ENCODE measurements around the gene CTCFL. TPM values are rescaled to one million over a fixed set of nuclear protein-coding genes. Genes with fewer than 3 reads are reported as not detected.
"Not testable (repeated sequence)": the region's sequence is repeated elsewhere in the genome, so short reads cannot be mapped to it uniquely, and the experiment has no call there.

CTCFL gene
- total and polyA plus RNA-seq, 7 donors: 0.36 TPM; not detected in 6

- intact Hi-C loops (cut with DNase I): no loop called here
- H3K36me3 ChIP-seq: no peaks in the 10 kb centered on the region
- WGBS, 2 donors: 78 to 79% methylated on average over 1 of the region's 1 CpG
- H3K27ac ChIP-seq: no peak overlapping the region
- H3K4me1 ChIP-seq: peaks cover 0 to 9% (median 0%) of the 10 kb centered on the region in 4 donors
- no peaks in the 10 kb centered on the region for H3K9me3 ChIP-seq
- no peaks in the 10 kb centered on the region for H3K27me3 ChIP-seq
- H3K4me3 ChIP-seq: no peak overlapping the region
- TF ChIP-seq POLR2A (IDR thresholded peaks at IDR 0.05): no peak
- no peak for DNase-seq
These were observed 11.7 kb downstream of the CTCFL start for GRCh38 chr20:57513199-57513598.

- 87 to 96% methylated on average over 5 of the region's 5 CpGs for WGBS, 2 donors
- intact Hi-C loops (cut with DNase I): no loop called here
- Histone ChIP-seq H3K4me1 (peaks cover 0 to 9% (median 0%) of the 10 kb centered on the region in 4 donors), H3K36me3 (no peaks in the 10 kb centered on the region), H3K27ac (no peak overlapping the region), H3K4me3 (no peak overlapping the region), H3K9me3 (no peaks in the 10 kb centered on the region), H3K27me3 (no peaks in the 10 kb centered on the region)
- no peak for DNase-seq
- TF ChIP-seq, protein P1, sequence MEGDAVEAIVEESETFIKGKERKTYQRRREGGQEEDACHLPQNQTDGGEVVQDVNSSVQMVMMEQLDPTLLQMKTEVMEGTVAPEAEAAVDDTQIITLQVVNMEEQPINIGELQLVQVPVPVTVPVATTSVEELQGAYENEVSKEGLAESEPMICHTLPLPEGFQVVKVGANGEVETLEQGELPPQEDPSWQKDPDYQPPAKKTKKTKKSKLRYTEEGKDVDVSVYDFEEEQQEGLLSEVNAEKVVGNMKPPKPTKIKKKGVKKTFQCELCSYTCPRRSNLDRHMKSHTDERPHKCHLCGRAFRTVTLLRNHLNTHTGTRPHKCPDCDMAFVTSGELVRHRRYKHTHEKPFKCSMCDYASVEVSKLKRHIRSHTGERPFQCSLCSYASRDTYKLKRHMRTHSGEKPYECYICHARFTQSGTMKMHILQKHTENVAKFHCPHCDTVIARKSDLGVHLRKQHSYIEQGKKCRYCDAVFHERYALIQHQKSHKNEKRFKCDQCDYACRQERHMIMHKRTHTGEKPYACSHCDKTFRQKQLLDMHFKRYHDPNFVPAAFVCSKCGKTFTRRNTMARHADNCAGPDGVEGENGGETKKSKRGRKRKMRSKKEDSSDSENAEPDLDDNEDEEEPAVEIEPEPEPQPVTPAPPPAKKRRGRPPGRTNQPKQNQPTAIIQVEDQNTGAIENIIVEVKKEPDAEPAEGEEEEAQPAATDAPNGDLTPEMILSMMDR (IDR thresholded peaks at IDR 0.05): no peak
- TF ChIP-seq EP300 (IDR thresholded peaks at IDR 0.05) (no peak), POLR2A (IDR thresholded peaks at IDR 0.05) (no peak), POLR2AphosphoS5 (IDR thresholded peaks at IDR 0.05) (no peak)
These were observed 12.5 kb downstream of the CTCFL start for GRCh38 chr20:57512432-57512831.

GRCh38 chr20:57511709-57512108, 13.2 kb downstream of the CTCFL start:
- H3K36me3 ChIP-seq; H3K4me1 ChIP-seq; DNase-seq; H3K9me3 ChIP-seq; H3K27ac ChIP-seq; H3K4me3 ChIP-seq; intact Hi-C loops (cut with DNase I); H3K27me3 ChIP-seq: not testable (repeated sequence)
- 63 to 85% methylated on average over 7 of the region's 7 CpGs for WGBS, 2 donors

DNA sequence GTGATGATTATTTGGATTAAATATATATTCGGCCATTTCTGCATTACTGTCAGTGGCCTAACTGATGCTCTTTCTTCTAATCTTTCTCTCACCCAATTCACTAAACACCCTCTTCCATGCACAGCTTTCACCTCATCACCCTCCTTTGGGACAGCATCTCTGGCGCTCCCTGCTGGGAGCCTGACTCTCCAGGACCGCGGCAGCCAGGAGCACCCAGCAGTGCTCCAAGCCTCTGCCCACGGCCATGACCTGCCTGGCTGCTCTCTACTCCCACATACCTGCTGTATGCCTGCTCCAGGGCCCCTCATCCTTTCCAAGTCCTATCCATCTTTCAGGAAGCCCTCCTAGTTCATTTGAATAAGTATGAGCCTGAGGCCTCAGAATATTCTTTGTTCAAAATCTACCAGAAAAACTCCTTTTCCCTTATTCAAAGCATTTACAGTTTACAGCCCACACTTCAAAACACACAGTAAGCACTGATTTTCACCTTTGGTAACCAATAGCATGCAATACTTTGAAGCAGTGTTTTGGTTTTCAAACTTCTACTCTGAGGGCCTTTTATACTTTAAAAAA, 15.2 kb downstream of the CTCFL start:
- H3K36me3 ChIP-seq: no peaks in the 10 kb centered on the region
- no peak for TF ChIP-seq POLR2A (IDR thresholded peaks at IDR 0.05)
- TF ChIP-seq, protein P1 (IDR thresholded peaks at IDR 0.05): peak in 1 of 4 experiments; percentile 32
- no peak for TF ChIP-seq POLR2AphosphoS5 (IDR thresholded peaks at IDR 0.05)
- intact Hi-C loops (cut with DNase I): no loop called here
- H3K27ac ChIP-seq: no peak overlapping the region
- H3K4me3 ChIP-seq: no peak overlapping the region
- no peaks in the 10 kb centered on the region for H3K27me3 ChIP-seq
- WGBS, 2 donors: 51 to 68% methylated on average over 5 of the region's 5 CpGs
- DNase-seq: no peak
- peaks cover 0 to 9% (median 0%) of the 10 kb centered on the region in 4 donors for H3K4me1 ChIP-seq
- H3K9me3 ChIP-seq: no peaks in the 10 kb centered on the region

DNA sequence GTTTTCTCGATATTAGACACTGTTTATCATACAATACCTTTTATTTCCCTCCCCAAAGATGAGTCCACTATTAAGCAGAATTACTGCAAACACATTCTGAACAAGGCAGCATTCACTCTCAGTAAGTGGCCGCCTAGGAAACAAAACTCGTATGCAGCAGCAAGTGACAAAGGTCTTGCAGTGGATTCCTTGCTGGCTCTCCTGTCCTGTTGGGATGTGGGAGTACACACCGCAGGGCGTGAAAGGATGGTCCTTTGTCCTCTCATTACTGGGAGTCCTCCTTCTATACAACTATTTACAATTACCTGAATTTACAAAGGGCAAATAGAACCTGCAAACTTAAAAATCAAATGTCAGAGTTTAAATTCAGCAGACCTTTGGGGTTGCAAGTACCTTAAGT, 16.1 kb downstream of the CTCFL start:
- Histone ChIP-seq H3K27me3 (no peaks in the 10 kb centered on the region), H3K27ac (no peak overlapping the region), H3K36me3 (no peaks in the 10 kb centered on the region), H3K9me3 (no peaks in the 10 kb centered on the region), H3K4me3 (no peak overlapping the region), H3K4me1 (peaks cover 0 to 2% (median 0%) of the 10 kb centered on the region in 4 donors)
- TF ChIP-seq POLR2A (IDR thresholded peaks at IDR 0.05) (no peak), EP300 (IDR thresholded peaks at IDR 0.05) (no peak), POLR2AphosphoS5 (IDR thresholded peaks at IDR 0.05) (no peak)
- TF ChIP-seq, protein P1 (IDR thresholded peaks at IDR 0.05): no peak
- intact Hi-C loops (cut with DNase I): no loop called here
- no peak for DNase-seq
- WGBS, 2 donors: 18 to 59% methylated on average over 5 of the region's 5 CpGs

DNA sequence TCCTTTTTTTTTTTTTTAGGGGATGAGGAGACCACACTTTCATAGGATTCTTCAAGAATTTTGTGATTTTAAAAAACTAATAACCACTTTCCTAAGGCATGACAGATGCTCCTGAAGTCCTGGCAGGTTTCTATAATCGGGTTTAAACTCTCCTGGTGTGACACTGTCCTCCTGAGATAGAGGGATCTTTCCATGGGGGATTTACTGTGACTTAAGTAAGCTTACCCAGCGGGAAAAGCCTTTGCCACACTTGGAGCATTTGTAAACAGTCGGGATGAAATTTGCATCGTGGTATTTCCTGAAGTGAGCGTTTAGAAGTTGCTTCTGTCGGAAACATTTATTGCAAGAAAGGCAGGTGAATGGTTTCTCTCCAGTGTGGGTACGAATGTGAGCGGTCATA, 16.6 kb downstream of the CTCFL start:
- Histone ChIP-seq H3K27ac (no peak overlapping the region), H3K36me3 (no peaks in the 10 kb centered on the region), H3K4me1 (no peaks in the 10 kb centered on the region), H3K9me3 (no peaks in the 10 kb centered on the region), H3K27me3 (no peaks in the 10 kb centered on the region), H3K4me3 (no peak overlapping the region)
- TF ChIP-seq, protein P1 (IDR thresholded peaks at IDR 0.05): no peak
- TF ChIP-seq POLR2AphosphoS5 (IDR thresholded peaks at IDR 0.05): no peak
- no peak for TF ChIP-seq POLR2A (IDR thresholded peaks at IDR 0.05)
- TF ChIP-seq EP300 (IDR thresholded peaks at IDR 0.05): no peak
- intact Hi-C loops (cut with DNase I): no loop called here
- no peak for DNase-seq
- WGBS, 2 donors: 13 to 42% methylated on average over 8 of the region's 8 CpGs

All from sigmoid colon (tissue), 7 donors.